ENCODE data around the gene RNMT.

Gene RNMT

GRCh38 chr18:13775058-13775457 lies 48.6 kb downstream of the RNMT start:
- Histone ChIP-seq H3K36me3 (ENCODE audit: control insufficient read depth, insufficient read depth, low read length) (no peaks in the 10 kb centered on the region), H3K79me2 (no peaks in the 10 kb centered on the region), H3K27me3 (ENCODE audit: control insufficient read depth, insufficient read depth, low read length) (no peaks in the 10 kb centered on the region), H3K4me1 (no peaks in the 10 kb centered on the region), H3K27ac (no peak overlapping the region), H3K4me2 (ENCODE audit: low read length) (no peak overlapping the region), H3K9ac (no peak overlapping the region), H2AFZ (no peak overlapping the region), H3K4me3 (ENCODE audit: low read depth, low read length) (no peak overlapping the region), H3K9me3 (ENCODE audit: control insufficient read depth, low read length) (no peaks in the 10 kb centered on the region)
- no peak for TF ChIP-seq CTCF (IDR thresholded peaks at IDR 0.05)

GRCh38 chr18:13791181-13791580 lies 64.7 kb downstream of the RNMT start:
- Histone ChIP-seq H3K4me1 (no peaks in the 10 kb centered on the region), H3K79me2 (no peaks in the 10 kb centered on the region), H3K4me2 (ENCODE audit: low read length) (no peak overlapping the region), H3K27me3 (ENCODE audit: control insufficient read depth, insufficient read depth, low read length) (no peaks in the 10 kb centered on the region), H2AFZ (no peak overlapping the region), H3K9ac (no peak overlapping the region), H3K4me3 (ENCODE audit: low read depth, low read length) (no peak overlapping the region), H3K9me3 (ENCODE audit: control insufficient read depth, low read length) (no peaks in the 10 kb centered on the region), H3K27ac (no peak overlapping the region), H3K36me3 (ENCODE audit: control insufficient read depth, insufficient read depth, low read length) (no peaks in the 10 kb centered on the region)
- TF ChIP-seq CTCF (IDR thresholded peaks at IDR 0.05): no peak

DNA sequence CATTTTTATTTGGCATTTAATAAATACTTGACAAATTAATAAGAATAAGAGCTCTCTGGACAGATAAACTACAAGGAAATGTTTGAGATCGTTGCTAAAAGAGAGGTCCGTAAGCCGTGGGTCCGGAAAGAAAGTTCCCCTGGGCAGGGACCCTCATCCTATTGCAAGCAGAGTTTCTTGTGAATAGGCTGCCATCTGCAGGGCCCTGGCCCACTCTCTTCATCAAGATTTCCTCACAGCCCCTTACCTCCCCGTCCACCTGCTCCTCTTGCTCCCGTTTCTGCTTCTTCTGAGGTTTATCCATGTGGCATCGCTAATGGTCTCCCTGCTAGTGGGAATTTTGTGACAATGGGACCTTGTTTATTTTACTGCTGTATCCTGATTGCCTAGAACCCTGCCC lies 67.3 kb downstream of the RNMT start:
- H3K27me3 ChIP-seq (ENCODE audit: control insufficient read depth, insufficient read depth, low read length): no peaks in the 10 kb centered on the region
- no peak overlapping the region for H3K4me3 ChIP-seq (ENCODE audit: low read depth, low read length)
- no peak for TF ChIP-seq CTCF (IDR thresholded peaks at IDR 0.05)
- no peak overlapping the region for H3K9ac ChIP-seq
- H3K36me3 ChIP-seq (ENCODE audit: control insufficient read depth, insufficient read depth, low read length): no peaks in the 10 kb centered on the region
- H3K79me2 ChIP-seq: no peaks in the 10 kb centered on the region
- no peak overlapping the region for H3K4me2 ChIP-seq (ENCODE audit: low read length)
- no peak overlapping the region for H3K27ac ChIP-seq
- no peaks in the 10 kb centered on the region for H3K4me1 ChIP-seq
- no peaks in the 10 kb centered on the region for H3K9me3 ChIP-seq (ENCODE audit: control insufficient read depth, low read length)
- H2AFZ ChIP-seq: no peak overlapping the region

- Histone ChIP-seq H3K79me2 (no peaks in the 10 kb centered on the region), H3K4me1 (no peaks in the 10 kb centered on the region), H3K9ac (no peak overlapping the region), H3K27ac (no peak overlapping the region), H3K9me3 (ENCODE audit: control insufficient read depth, low read length) (no peaks in the 10 kb centered on the region), H2AFZ (no peak overlapping the region), H3K36me3 (ENCODE audit: control insufficient read depth, insufficient read depth, low read length) (no peaks in the 10 kb centered on the region), H3K4me3 (ENCODE audit: low read depth, low read length) (no peak overlapping the region), H3K4me2 (ENCODE audit: low read length) (no peak overlapping the region), H3K27me3 (ENCODE audit: control insufficient read depth, insufficient read depth, low read length) (no peaks in the 10 kb centered on the region)
- no peak for TF ChIP-seq CTCF (IDR thresholded peaks at IDR 0.05)
These were observed 70.0 kb downstream of the RNMT start for GRCh38 chr18:13796515-13796914.

- Histone ChIP-seq H3K4me1 (no peaks in the 10 kb centered on the region), H3K4me3 (ENCODE audit: low read depth, low read length) (no peak overlapping the region), H3K36me3 (ENCODE audit: control insufficient read depth, insufficient read depth, low read length) (no peaks in the 10 kb centered on the region), H3K27me3 (ENCODE audit: control insufficient read depth, insufficient read depth, low read length) (no peaks in the 10 kb centered on the region), H3K27ac (no peak overlapping the region), H3K9me3 (ENCODE audit: control insufficient read depth, low read length) (no peaks in the 10 kb centered on the region), H2AFZ (no peak overlapping the region), H3K9ac (no peak overlapping the region), H3K79me2 (no peaks in the 10 kb centered on the region), H3K4me2 (ENCODE audit: low read length) (no peak overlapping the region)
- TF ChIP-seq CTCF (IDR thresholded peaks at IDR 0.05): no peak
These were observed 70.7 kb downstream of the RNMT start for GRCh38 chr18:13797157-13797611.
